Progenitor cell of endocrine pancreas (in vitro differentiated cells): ENCODE measurements around the gene TST. TPM values are rescaled to one million over a fixed set of nuclear protein-coding genes. Genes with fewer than 3 reads are reported as not detected.
A peak's percentile ranks its signal among the peaks of the same experiment; 100 is the strongest.

Experiments
- DNase-seq: peaks from one replicate; pipeline ENCODE4 v3.0.0; 2021; ENCODE audit warnings: low spot score; ENCODE audit not compliant: unreplicated experiment
- H3K27ac Mint-ChIP-seq: 2 replicates; pipeline ENCODE4 v1.8.0; 2021; ENCODE audit warnings: mild to moderate bottlenecking, moderate library complexity, mixed read lengths
- H3K27me3 Mint-ChIP-seq: 2 replicates; pipeline ENCODE4 v1.8.0; 2021; ENCODE audit warnings: mixed read lengths
- H3K36me3 Mint-ChIP-seq: 2 replicates; pipeline ENCODE4 v1.8.0; 2022; ENCODE audit warnings: mixed read lengths; ENCODE audit not compliant: insufficient read depth
- H3K4me1 Mint-ChIP-seq: 2 replicates; pipeline ENCODE4 v1.8.0; 2021; ENCODE audit warnings: low read depth, mixed read lengths
- H3K4me3 Mint-ChIP-seq: 2 replicates; pipeline ENCODE4 v1.8.0; 2021; ENCODE audit warnings: low read depth, mild to moderate bottlenecking, moderate library complexity, mixed read lengths
- H3K9me3 Mint-ChIP-seq: 2 replicates; pipeline ENCODE4 v1.8.0; 2021; ENCODE audit warnings: low read depth, mixed read lengths
- total RNA-seq: library from RNA; stranded (reverse); gene quantifications from 2 replicates; pipeline ENCODE4 v1.2.1, GENCODE V29; 2021
- TF ChIP-seq, protein P1 (sequence below): fragments of 200-600 bp; sonication (generic); IDR thresholded peaks from one replicate; pipeline ENCODE4 v1.5.0; 2021; ENCODE audit warnings: antibody characterized with exemption, mild to moderate bottlenecking; ENCODE audit not compliant: unreplicated experiment

The TST gene
- total RNA-seq, 1 donor from 2014 or later, result 44.5 TPM

GRCh38 chr22:37022483-37023337 is 3.5 kb upstream of the TST start:
- Mint-ChIP-seq H3K4me3 (no peak overlapping the region), H3K4me1 (peaks cover 26% of the 10 kb centered on the region), H3K9me3 (no peaks in the 10 kb centered on the region), H3K27ac (no peak overlapping the region), H3K27me3 (no peaks in the 10 kb centered on the region), H3K36me3 (peaks cover 14% of the 10 kb centered on the region)
- DNase-seq, result no peak
- TF ChIP-seq, protein P1, sequence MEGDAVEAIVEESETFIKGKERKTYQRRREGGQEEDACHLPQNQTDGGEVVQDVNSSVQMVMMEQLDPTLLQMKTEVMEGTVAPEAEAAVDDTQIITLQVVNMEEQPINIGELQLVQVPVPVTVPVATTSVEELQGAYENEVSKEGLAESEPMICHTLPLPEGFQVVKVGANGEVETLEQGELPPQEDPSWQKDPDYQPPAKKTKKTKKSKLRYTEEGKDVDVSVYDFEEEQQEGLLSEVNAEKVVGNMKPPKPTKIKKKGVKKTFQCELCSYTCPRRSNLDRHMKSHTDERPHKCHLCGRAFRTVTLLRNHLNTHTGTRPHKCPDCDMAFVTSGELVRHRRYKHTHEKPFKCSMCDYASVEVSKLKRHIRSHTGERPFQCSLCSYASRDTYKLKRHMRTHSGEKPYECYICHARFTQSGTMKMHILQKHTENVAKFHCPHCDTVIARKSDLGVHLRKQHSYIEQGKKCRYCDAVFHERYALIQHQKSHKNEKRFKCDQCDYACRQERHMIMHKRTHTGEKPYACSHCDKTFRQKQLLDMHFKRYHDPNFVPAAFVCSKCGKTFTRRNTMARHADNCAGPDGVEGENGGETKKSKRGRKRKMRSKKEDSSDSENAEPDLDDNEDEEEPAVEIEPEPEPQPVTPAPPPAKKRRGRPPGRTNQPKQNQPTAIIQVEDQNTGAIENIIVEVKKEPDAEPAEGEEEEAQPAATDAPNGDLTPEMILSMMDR, result no peak

- Mint-ChIP-seq H3K27me3 (no peaks in the 10 kb centered on the region), H3K36me3 (peaks cover 14% of the 10 kb centered on the region), H3K27ac (peak overlapping the region; percentile 37), H3K4me3 (peak overlapping the region; percentile 67), H3K9me3 (no peaks in the 10 kb centered on the region), H3K4me1 (peaks cover 29% of the 10 kb centered on the region)
- TF ChIP-seq, protein P1, result peak; percentile 71
- DNase-seq, result no peak
Measured at GRCh38 chr22:37021710-37022482, 2.6 kb upstream of the TST start.

DNA sequence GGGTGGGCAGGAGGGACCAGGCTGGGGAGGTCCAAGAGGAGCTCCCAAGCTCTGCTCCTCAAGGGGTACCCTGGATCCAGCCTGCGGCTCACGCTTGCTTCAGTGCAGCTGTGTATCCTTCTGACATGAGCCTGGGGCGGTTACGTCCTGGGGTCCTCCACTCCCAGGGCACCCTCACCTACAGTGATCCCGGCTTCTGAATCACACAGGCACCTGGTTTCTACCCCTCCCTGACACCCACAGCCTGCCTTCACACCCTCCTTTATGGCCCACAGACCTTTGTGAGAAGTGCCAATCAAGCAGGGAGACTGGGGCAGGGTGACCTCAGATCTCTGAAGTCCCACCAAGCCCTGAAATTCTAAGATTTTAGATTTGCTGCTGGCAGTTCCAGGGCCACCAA is 1.8 kb upstream of the TST start:
- peak overlapping the region; percentile 24 for H3K4me3 Mint-ChIP-seq
- DNase-seq, result no peak
- TF ChIP-seq, protein P1, result no peak
- no peaks in the 10 kb centered on the region for H3K9me3 Mint-ChIP-seq
- H3K27me3 Mint-ChIP-seq, result no peaks in the 10 kb centered on the region
- peaks cover 29% of the 10 kb centered on the region for H3K4me1 Mint-ChIP-seq
- peaks cover 14% of the 10 kb centered on the region for H3K36me3 Mint-ChIP-seq
- no peak overlapping the region for H3K27ac Mint-ChIP-seq

GRCh38 chr22:37020192-37020479 is 889 bp upstream of the TST start:
- H3K9me3 Mint-ChIP-seq, result no peaks in the 10 kb centered on the region
- H3K36me3 Mint-ChIP-seq, result peaks cover 14% of the 10 kb centered on the region
- peak overlapping the region; percentile 95 for H3K4me3 Mint-ChIP-seq
- H3K27ac Mint-ChIP-seq, result peak overlapping the region; percentile 97
- DNase-seq, result no peak
- TF ChIP-seq, protein P1, result peak; percentile 5
- no peaks in the 10 kb centered on the region for H3K27me3 Mint-ChIP-seq
- peaks cover 34% of the 10 kb centered on the region for H3K4me1 Mint-ChIP-seq

DNA sequence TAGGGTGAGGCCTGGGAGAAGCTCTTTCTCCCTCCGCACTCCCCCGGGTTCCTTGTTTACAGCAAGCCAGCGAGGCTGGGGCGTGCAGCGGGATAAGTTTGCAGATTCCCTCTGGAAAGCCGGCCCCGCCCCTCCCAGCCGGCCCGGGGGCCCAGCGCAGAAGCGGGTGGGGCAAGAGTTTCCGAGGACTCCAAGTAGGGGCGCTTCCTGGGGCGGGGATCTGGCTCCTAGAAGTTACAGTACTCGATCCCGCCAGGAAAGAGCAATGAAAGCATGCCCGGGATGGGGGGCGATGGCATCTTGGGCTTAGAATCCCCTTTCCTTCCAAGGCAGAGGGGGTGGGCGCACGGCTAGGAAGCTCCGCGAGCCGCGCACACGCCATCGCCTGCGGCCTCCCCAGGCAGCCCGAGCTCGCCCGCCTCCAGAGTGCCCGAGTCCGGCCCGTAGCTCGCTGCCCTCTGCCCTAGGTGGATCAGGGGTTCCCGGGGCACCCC is 385 bp downstream of the TST start:
- Mint-ChIP-seq H3K27me3 (no peaks in the 10 kb centered on the region), H3K4me1 (peaks cover 34% of the 10 kb centered on the region), H3K36me3 (peaks cover 9% of the 10 kb centered on the region), H3K9me3 (no peaks in the 10 kb centered on the region), H3K27ac (peak overlapping the region; percentile 96), H3K4me3 (peak overlapping the region; percentile 91)
- TF ChIP-seq, protein P1, result no peak
- no peak for DNase-seq
